ENCODE results near the gene SKOR2. TPM values are rescaled to one million over a fixed set of nuclear protein-coding genes. Genes with fewer than 3 reads are reported as not detected.

Gene SKOR2
- total RNA-seq, 1 experiment from 2014 or later = not detected

GRCh38 chr18:47250391-47251046 lies 941 bp downstream of the SKOR2 start:
- no TSS peak for BruUV-seq (replicated peaks)
- DNase-seq (ENCODE audit: low spot score) = no peak
- H3K9me3 ChIP-seq (ENCODE audit: low read depth, low read length, poor library complexity, severe bottlenecking) = peaks cover 9% of the 10 kb centered on the region
- TF ChIP-seq CTCF (conservative IDR thresholded peaks at IDR 0.05; ENCODE audit: low read depth, low read length) = no peak
- TF ChIP-seq EZH2 (IDR thresholded peaks at IDR 0.05; ENCODE audit: borderline replicate concordance, low read depth, low read length, poor library complexity, severe bottlenecking) = no peak
- H3K27ac ChIP-seq (ENCODE audit: low read depth, low read length, poor library complexity, severe bottlenecking) = no peak overlapping the region
- CTCF ChIA-PET = no interaction called here
- H3K36me3 ChIP-seq (ENCODE audit: insufficient read depth, low read length, poor library complexity, severe bottlenecking) = no peaks in the 10 kb centered on the region
- POLR2A ChIA-PET (ENCODE audit: low non-redundant PET) = no interaction called here
- intact Hi-C loops (cut with micrococcal nuclease; ENCODE audit: unreplicated experiment) = no loop called here
- H3K4me1 ChIP-seq (ENCODE audit: insufficient read depth, low read length, poor library complexity, severe bottlenecking) = no peaks in the 10 kb centered on the region
- H3K27me3 ChIP-seq (replicated peaks; ENCODE audit: insufficient read depth, low read depth, low read length, poor library complexity) = peaks cover 99% of the 10 kb centered on the region
- H3K4me3 ChIP-seq (ENCODE audit: low read depth, low read length, poor library complexity, severe bottlenecking) = no peak overlapping the region

GRCh38 chr18:47249314-47249981 lies 2.0 kb downstream of the SKOR2 start:
- ChIA-PET POLR2A (ENCODE audit: low non-redundant PET) (interaction anchor here (0.6 kb wide), 1 partner anchor 747 kb away, joined by 3 read pairs; no protein-coding TSS in a partner anchor), CTCF (no interaction called here)
- no peaks in the 10 kb centered on the region for H3K36me3 ChIP-seq (ENCODE audit: insufficient read depth, low read length, poor library complexity, severe bottlenecking)
- DNase-seq (ENCODE audit: low spot score) = no peak
- no peak overlapping the region for H3K4me3 ChIP-seq (ENCODE audit: low read depth, low read length, poor library complexity, severe bottlenecking)
- H3K27me3 ChIP-seq (replicated peaks; ENCODE audit: insufficient read depth, low read depth, low read length, poor library complexity) = peaks cover 99% of the 10 kb centered on the region
- no peaks in the 10 kb centered on the region for H3K4me1 ChIP-seq (ENCODE audit: insufficient read depth, low read length, poor library complexity, severe bottlenecking)
- TF ChIP-seq EZH2 (IDR thresholded peaks at IDR 0.05; ENCODE audit: borderline replicate concordance, low read depth, low read length, poor library complexity, severe bottlenecking) = no peak
- TF ChIP-seq CTCF (conservative IDR thresholded peaks at IDR 0.05; ENCODE audit: low read depth, low read length) = no peak
- no peak overlapping the region for H3K27ac ChIP-seq (ENCODE audit: low read depth, low read length, poor library complexity, severe bottlenecking)
- peaks cover 11% of the 10 kb centered on the region for H3K9me3 ChIP-seq (ENCODE audit: low read depth, low read length, poor library complexity, severe bottlenecking)
- intact Hi-C loops (cut with micrococcal nuclease; ENCODE audit: unreplicated experiment) = no loop called here
- BruUV-seq (replicated peaks) = no TSS peak

DNA sequence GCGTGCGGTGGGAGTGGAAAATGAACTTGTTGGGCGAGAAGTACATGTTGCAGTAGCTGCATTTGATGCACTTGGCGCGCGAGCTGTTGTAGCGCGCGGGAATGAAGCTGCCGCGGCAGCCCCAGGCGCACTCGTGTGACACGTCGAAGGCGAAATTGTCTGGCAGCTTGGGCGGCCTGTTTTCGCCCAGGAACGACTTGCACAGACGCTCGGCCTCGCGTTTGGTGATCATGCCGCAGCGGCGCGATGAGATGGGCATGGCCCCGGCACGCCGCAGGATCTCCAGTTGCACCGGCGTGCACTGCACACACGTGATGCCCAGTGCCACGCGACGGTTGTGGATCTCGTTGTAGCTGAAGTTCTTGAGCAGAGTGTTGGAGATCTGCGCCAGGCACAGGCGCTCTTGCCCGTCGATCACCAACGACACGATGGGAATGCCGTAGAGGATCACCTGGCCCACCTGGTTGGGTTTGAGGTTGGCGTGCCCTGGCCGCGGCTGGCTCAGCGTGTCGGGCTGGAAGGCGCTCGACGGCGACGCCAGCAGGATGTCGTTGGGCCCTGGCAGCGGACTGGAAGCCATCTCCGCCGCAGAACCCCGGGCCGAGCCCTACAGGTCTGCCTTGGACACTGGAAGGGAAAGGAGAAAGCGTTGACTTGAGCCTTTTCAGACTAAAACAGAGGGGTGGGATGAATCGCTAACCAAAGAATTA lies 2.7 kb downstream of the SKOR2 start:
- ChIA-PET POLR2A (ENCODE audit: low non-redundant PET) (no interaction called here), CTCF (no interaction called here)
- no peak for DNase-seq (ENCODE audit: low spot score)
- H3K4me1 ChIP-seq (ENCODE audit: insufficient read depth, low read length, poor library complexity, severe bottlenecking) = no peaks in the 10 kb centered on the region
- H3K4me3 ChIP-seq (ENCODE audit: low read depth, low read length, poor library complexity, severe bottlenecking) = no peak overlapping the region
- peaks cover 99% of the 10 kb centered on the region for H3K27me3 ChIP-seq (replicated peaks; ENCODE audit: insufficient read depth, low read depth, low read length, poor library complexity)
- no peak overlapping the region for H3K27ac ChIP-seq (ENCODE audit: low read depth, low read length, poor library complexity, severe bottlenecking)
- TF ChIP-seq CTCF (conservative IDR thresholded peaks at IDR 0.05; ENCODE audit: low read depth, low read length) (no peak), EZH2 (IDR thresholded peaks at IDR 0.05; ENCODE audit: borderline replicate concordance, low read depth, low read length, poor library complexity, severe bottlenecking) (no peak)
- H3K36me3 ChIP-seq (ENCODE audit: insufficient read depth, low read length, poor library complexity, severe bottlenecking) = no peaks in the 10 kb centered on the region
- peaks cover 11% of the 10 kb centered on the region for H3K9me3 ChIP-seq (ENCODE audit: low read depth, low read length, poor library complexity, severe bottlenecking)
- BruUV-seq (replicated peaks) = no TSS peak
- intact Hi-C loops (cut with micrococcal nuclease; ENCODE audit: unreplicated experiment) = no loop called here
